Measurements from ENCODE around the gene ATP5PB. TPM values are rescaled to one million over a fixed set of nuclear protein-coding genes. Genes with fewer than 3 reads are reported as not detected.

Gene ATP5PB
- total and polyA plus RNA-seq, 7 donors: 157 to 849 (median 217) TPM

DNA sequence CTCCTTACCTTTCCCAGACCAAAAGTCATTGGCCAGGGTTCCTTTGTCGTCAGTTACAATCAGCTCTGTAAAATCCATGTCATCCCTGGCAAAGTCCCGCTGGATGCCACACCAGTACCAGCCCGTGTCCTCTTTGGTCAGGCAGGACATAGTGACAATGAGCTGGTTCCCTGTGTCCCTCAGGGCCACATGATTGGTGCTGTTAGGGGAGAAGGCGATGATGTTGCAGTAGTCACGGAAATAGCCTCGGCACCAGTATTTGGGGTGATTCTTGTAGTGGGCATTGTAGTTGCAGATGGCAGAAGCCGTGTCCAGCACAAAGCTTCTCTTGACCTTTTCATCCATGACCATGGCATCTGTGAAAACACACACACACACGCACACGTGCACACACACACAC lies 39.4 kb downstream of the ATP5PB start:
- 93 to 94% methylated on average over 9 of the region's 9 CpGs for WGBS, 2 donors
- H3K27ac ChIP-seq: peak overlapping the region; percentile 7 to 58 (median 44)
- H3K9me3 ChIP-seq: no peaks in the 10 kb centered on the region
- no peaks in the 10 kb centered on the region for H3K27me3 ChIP-seq
- no peaks in the 10 kb centered on the region for H3K36me3 ChIP-seq
- no peaks in the 10 kb centered on the region for H3K4me1 ChIP-seq
- DNase-seq: no peak
- H3K4me3 ChIP-seq: no peak overlapping the region
- intact Hi-C loops (cut with DNase I): no loop called here
- TF ChIP-seq POLR2AphosphoS5 (IDR thresholded peaks at IDR 0.05): no peak
- no peak for TF ChIP-seq POLR2A (IDR thresholded peaks at IDR 0.05)
- TF ChIP-seq EP300 (IDR thresholded peaks at IDR 0.05): no peak
- TF ChIP-seq, protein P1, sequence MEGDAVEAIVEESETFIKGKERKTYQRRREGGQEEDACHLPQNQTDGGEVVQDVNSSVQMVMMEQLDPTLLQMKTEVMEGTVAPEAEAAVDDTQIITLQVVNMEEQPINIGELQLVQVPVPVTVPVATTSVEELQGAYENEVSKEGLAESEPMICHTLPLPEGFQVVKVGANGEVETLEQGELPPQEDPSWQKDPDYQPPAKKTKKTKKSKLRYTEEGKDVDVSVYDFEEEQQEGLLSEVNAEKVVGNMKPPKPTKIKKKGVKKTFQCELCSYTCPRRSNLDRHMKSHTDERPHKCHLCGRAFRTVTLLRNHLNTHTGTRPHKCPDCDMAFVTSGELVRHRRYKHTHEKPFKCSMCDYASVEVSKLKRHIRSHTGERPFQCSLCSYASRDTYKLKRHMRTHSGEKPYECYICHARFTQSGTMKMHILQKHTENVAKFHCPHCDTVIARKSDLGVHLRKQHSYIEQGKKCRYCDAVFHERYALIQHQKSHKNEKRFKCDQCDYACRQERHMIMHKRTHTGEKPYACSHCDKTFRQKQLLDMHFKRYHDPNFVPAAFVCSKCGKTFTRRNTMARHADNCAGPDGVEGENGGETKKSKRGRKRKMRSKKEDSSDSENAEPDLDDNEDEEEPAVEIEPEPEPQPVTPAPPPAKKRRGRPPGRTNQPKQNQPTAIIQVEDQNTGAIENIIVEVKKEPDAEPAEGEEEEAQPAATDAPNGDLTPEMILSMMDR (IDR thresholded peaks at IDR 0.05): no peak

DNA sequence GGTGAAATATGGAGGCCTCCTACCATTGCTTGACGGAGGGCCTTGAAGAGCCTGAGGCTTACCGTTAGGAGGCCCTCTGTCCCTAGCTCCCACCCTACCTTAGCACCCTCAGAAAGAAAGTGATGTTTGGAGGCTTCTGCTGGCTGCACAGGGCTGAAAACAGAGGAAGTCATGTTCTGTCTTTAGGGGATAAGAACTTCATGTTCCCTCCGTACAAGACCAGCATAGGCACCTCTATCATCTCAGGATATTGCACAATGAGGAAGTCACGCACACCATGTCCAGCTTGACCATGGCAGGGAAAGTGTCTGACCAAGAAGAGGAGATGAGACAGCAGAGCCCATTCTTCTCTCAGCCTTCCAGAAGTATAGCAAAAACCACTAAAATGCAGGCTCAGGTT lies 40.3 kb downstream of the ATP5PB start:
- Histone ChIP-seq H3K9me3 (no peaks in the 10 kb centered on the region), H3K4me3 (no peak overlapping the region), H3K36me3 (no peaks in the 10 kb centered on the region), H3K27me3 (no peaks in the 10 kb centered on the region), H3K27ac (peak overlapping the region; percentile 7 to 58 (median 44)), H3K4me1 (no peaks in the 10 kb centered on the region)
- intact Hi-C loops (cut with DNase I): no loop called here
- no peak for DNase-seq
- WGBS, 2 donors: 76 to 91% methylated on average over 4 of the region's 4 CpGs
- TF ChIP-seq, protein P1 (IDR thresholded peaks at IDR 0.05): no peak
- peak in 3 of 4 donors; percentile 52 to 90 (median 65) for TF ChIP-seq EP300 (IDR thresholded peaks at IDR 0.05)
- peak in 1 of 2 donors; percentile 13 for TF ChIP-seq POLR2A (IDR thresholded peaks at IDR 0.05)
- TF ChIP-seq POLR2AphosphoS5 (IDR thresholded peaks at IDR 0.05): peak; percentile 20 to 55 (median 45)

DNA sequence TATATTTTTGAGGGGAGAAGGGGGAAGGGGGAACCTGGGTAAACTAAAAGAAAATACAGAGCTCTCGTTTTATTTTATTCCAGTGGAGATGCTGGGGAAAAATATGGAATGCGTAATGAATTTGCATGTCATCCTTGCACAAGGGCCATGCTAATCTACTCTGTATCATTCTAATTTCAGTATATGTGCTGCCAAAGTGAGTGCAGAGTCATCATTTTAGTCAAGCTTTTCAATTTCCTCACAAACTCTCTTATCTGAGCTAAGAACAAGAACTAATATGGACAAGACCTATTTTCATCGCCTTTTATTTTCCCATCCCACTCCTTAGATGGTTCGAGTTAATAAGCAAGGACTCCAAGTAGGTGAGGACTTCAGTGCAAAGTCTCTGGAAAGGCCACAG lies 41.0 kb downstream of the ATP5PB start:
- intact Hi-C loops (cut with DNase I): no loop called here
- no peak for DNase-seq

DNA sequence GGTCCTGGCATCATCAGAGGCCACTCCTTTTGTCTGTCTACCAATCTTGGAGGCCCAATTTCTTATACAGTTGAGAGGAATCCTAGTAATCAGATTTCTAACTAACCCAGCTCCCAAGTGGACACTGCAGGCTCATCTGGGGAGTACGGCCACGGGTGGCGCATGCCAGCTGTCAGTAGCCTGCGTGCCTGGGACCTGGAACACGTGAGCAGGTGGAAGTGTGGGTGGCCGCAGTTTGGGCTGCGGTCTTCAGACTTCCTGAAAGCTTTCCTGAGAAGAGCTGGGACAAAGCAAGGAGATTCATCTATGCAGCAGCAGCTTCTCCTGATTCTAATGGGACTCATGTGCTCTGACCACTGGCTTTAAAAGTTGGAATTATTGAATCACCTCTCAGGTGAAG lies 41.8 kb downstream of the ATP5PB start:
- DNase-seq: no peak
- no peak overlapping the region for H3K4me3 ChIP-seq
- H3K27me3 ChIP-seq: no peaks in the 10 kb centered on the region
- TF ChIP-seq POLR2AphosphoS5 (IDR thresholded peaks at IDR 0.05) (no peak), POLR2A (IDR thresholded peaks at IDR 0.05) (no peak), EP300 (IDR thresholded peaks at IDR 0.05) (no peak)
- TF ChIP-seq, protein P1 (IDR thresholded peaks at IDR 0.05): no peak
- WGBS, 2 donors: 91 to 93% methylated on average over 7 of the region's 7 CpGs
- no peaks in the 10 kb centered on the region for H3K9me3 ChIP-seq
- H3K27ac ChIP-seq: peak overlapping the region; percentile 3 to 45 (median 41)
- intact Hi-C loops (cut with DNase I): no loop called here
- H3K4me1 ChIP-seq: no peaks in the 10 kb centered on the region
- H3K36me3 ChIP-seq: no peaks in the 10 kb centered on the region

More for the DNA sequence above, 41.0 kb downstream of the ATP5PB start:
- Histone ChIP-seq H3K36me3 (no peaks in the 10 kb centered on the region), H3K27me3 (no peaks in the 10 kb centered on the region), H3K9me3 (no peaks in the 10 kb centered on the region), H3K4me3 (no peak overlapping the region), H3K27ac (peak overlapping the region in 3 of 4 donors; percentile 39 to 45 (median 43)), H3K4me1 (no peaks in the 10 kb centered on the region)
- TF ChIP-seq POLR2AphosphoS5 (IDR thresholded peaks at IDR 0.05) (no peak), EP300 (IDR thresholded peaks at IDR 0.05) (no peak)
- WGBS, 2 donors: 91 to 93% methylated on average over 4 of the region's 4 CpGs

DNA sequence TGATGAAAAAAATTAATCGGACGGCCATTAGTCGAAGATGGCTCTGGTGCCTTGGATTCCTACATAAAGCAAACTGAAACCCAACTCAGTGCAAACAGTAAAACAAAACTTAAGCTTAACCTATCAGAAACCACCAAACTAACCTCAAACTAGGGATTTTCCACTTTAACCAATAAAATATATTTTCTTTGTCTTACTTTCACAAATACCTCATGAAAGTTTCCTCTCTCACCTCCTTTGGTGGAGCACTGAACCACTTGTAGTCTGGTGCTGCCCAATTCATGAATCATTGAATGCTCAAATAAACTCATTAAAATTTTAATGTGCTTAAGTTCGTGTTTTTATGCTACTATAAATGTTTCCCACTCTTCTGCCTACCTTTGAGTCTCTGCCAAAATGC lies 47.1 kb downstream of the ATP5PB start:
- 73 to 80% methylated on average over 4 of the region's 4 CpGs for WGBS, 2 donors
- no peaks in the 10 kb centered on the region for H3K36me3 ChIP-seq
- no peaks in the 10 kb centered on the region for H3K27me3 ChIP-seq
- H3K4me3 ChIP-seq: no peak overlapping the region
- H3K27ac ChIP-seq: no peak overlapping the region
- H3K9me3 ChIP-seq: no peaks in the 10 kb centered on the region
- H3K4me1 ChIP-seq: peaks cover 0 to 3% (median 0%) of the 10 kb centered on the region in 4 donors
- no peak for DNase-seq
- TF ChIP-seq POLR2AphosphoS5 (IDR thresholded peaks at IDR 0.05): no peak
- TF ChIP-seq EP300 (IDR thresholded peaks at IDR 0.05): no peak
- TF ChIP-seq POLR2A (IDR thresholded peaks at IDR 0.05): no peak
- TF ChIP-seq, protein P1 (IDR thresholded peaks at IDR 0.05): no peak
- intact Hi-C loops (cut with DNase I): no loop called here

Measured in sigmoid colon (tissue), 7 donors.